NCI-H510A treated with DMSO at 0.1 percent for 48 hours (cell line): ENCODE measurements around the gene RASIP1.
"Not testable (repeated sequence)": the region's sequence is repeated elsewhere in the genome, so short reads cannot be mapped to it uniquely, and the experiment has no call there.

Experiments used
- DNase-seq: peaks from one replicate; lab custom pipeline; 2025; lab: John Stamatoyannopoulos, UW

Gene RASIP1

DNA sequence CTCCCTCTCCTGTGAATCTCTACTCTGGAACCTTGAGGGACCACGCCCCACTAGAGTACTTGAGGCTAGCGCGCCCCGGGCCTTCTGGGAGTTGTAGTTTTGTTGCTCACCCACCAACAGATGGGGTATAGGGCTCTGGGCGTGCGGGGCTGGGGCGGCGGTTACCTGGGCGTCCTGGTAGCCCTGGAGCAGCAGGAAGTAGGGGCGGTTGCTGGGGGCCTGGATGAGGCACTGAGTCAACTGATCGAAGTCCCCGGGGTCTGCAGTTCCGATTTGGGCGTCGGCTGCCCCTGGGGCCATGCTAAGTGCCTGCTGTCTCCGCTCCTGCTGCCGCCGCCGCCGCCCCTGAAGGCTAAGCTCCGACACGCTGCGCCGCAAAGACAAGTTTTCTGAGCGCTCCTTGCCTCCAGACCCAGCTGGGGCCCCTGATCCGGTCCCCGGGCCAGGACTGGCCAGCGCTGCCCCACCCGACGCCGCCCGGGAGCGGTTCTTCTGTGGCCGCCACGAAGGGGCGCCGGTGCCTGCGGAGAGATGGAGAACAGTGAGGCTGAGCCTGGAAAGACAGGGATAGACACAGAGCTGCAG is 5.3 kb downstream of the RASIP1 start:
- no peak for DNase-seq

DNA sequence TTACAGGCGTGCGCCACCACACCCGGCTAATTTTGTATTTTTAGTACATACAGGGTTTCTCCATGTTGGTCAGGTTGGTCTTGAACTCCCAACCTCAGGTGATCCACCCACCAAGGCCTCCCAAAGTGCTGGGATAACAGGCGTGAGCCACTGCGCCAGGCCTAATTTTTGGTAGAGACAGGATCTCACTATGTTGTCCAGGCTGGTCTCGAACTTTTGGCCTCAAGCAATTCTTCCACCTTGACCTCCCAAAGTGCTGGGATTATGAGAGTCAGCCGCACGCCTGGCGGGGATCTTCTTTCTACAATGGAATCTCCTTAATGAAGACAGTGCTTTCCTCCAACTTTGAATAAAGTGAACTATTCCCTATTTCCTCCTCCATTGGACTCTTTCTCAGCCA is 5.8 kb downstream of the RASIP1 start:
- no peak for DNase-seq

DNA sequence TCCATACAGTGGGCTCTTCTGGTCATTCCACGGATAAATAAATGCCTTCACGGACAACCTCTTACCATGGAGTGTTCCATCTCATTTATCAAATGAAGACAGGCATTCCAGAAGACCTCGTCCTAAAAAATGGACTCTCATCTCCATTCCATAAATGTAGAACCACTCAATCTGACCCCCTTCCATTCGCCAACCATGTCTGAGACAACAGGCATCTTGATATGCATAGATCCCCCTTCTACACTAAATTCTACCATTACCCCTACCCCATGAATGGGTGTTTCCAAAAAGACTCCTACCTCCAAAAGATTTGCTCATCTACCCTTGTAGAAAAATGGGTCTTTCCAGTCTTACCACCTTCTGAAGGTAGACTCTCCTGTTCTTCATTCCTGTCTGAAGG is 9.0 kb downstream of the RASIP1 start:
- no peak for DNase-seq

DNA sequence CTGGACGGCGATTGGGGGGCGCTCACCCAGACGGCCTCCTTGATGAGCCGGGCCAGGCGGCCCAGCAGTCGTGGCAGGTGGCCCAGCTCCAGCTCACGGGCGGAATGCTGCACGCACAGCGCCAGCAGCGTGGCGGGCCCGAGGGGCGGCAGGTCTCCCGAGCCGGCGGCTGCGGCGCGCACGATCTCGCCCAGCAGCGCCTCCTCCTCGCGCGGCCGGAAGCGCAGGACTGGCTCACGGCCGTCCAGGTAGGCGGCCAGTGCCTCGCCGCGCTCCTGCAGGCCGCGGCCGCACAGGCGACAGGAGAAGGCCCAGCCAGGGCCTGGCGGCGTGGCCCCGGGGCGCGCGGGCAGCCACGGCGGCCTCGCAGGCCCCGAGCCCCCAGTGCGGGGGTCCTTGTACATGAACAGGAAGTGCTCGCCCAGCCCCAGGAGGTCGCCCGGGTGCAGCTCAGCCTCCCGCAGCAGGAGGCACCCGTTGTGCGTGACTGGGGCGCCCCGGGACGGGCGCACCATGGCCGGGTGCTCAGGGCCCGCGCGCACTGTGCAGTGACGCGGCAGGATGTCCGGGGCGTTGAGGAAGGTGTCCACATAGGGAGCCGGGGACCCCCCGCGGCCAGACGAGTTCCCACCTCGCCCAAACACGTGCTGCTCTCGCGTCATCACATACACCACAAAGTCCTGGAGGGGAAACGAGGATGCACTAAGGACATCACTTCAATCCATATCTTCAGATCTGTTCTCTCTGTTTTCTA is 11.3 kb downstream of the RASIP1 start:
- DNase-seq, result no peak

DNA sequence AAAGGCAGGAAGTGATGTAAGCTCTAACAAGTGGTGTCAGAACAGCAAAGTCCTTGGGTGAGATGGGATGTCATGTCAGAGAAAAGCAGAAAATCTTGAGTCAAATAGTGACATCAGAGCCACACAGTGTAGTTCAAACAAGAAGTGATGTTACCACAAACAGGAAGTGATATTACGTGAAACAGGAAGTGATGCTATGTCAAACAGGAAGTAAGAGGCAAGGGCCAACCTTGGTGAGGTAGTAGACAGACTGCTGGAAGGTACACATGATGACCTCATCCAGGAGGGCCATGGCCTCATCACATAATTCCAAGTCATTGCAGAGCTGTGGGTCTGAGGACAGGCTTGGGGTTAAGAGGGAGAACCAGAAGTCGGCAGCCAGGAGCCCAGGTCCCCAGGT is 13.9 kb downstream of the RASIP1 start:
- DNase-seq, result no peak

DNA sequence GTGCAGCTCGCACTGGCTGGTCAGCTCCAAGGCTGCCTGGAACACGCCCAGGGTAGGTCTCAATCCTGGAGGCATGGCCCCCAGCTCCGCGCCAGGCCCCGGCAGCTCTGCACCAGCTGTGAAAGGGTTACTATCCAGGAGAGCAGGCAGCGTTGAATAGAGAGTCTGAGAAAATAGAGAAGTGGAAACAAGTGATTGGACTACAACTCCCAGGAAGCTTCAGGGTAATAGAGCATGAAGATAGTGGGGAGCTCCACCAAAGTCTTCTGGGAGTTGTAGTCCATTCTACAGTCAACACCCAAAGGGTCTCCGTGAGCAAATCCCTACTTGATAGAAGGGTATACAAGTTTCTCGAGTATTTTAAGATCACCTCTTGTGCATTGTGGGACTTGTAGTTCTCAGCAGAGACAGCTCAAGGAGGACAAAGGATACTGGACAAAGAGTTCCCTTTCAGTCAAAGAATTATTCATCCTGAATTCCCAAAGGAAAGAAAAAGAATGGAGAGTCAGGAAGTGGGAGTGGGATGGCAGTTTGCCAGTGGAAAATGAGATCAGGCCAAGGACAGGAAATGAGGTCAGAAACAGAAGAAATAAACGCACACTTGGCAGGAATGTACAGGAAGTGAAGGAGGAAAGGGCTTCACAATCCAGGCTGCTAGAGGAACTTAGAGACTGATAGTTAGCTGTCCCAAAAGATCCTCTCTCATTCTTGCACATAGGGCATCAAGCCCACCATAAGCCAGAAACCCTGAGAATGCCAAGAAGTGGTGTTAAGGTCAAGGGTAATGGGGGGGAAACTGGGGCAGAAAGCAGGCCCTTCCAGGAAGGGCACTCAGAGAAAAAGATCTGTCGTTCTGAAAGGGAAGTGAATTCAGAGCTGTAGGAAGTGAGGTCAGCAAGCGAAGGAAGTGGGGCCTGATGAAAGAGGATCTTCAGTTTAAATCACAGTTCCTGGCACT is 15.3 kb downstream of the RASIP1 start:
- DNase-seq, result no peak

DNA sequence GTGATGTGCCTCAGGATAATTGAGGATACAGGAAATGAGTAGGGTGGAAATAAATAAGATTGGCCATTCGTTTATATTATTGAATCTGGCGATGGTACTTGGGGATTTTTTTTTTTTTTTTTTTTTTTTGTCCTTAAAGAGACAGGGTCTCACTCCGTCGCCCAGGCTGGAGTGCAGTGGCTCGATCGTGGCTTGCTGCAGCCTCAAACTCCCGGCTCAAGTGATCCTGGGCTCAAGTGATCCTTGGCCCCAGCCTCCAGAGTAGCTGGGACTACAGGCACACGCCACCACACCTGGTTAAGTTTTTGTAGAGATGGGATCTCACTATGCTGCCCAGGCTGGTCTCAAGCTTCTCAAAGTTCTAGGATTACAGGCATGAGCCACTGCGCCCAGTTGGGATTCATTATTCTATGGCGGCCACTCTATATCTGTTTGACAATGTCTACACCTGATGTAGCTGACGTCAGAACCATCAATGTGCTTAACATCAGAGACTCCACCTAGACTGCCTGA is 18.2 kb downstream of the RASIP1 start:
- no peak for DNase-seq

DNA sequence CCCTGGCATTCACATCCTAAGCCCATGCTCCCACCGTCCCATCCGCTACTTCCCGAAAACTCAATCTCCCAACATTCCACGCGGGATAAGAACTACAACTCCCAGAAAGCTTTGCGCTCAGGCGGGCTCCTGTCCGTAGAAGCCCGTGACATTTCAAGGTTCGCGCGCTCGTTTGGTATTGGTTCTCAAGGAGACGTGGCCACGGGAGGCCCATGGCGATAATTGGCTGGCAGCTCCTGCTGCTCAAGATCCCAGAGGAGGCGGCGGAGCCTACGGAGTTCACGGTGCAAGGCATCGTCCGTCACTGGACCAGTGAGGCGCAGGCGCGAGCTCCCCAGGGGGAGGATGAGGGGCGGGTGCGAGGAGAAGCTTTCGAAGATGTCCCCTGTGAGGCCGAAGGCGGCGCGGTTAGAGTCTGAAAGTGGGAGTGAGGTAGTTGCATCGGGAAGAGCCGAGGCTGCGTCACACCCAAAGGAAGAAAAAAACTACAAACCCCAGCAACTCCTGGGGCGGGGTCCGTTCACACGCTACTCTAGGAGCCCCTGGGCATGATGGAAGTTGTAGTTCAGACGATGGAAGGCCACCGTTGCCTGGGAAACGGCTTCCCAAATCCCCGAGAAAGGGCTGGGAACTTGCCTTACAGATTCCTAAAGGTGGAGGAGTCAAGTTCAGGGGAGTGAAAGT is 19.7 kb downstream of the RASIP1 start:
- DNase-seq, result peak; percentile 96

DNA sequence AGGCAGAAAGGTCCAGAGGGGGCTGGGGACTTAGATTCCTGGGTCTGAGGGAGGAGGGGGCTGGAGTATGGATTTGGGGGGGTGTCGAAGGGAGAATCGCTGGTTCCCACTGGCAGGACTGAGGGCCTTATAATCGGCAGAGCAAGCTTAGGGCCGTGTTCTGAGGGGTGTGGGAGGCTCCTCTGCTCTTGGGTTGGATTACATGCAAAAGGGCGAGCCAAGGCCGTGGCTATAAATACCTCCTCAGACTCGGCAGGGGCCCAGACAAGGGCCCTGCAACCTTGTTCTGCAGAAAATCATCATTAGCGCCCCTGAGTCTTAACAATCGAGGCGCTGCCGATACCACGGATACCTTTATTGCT is 20.2 kb downstream of the RASIP1 start:
- DNase-seq, result no peak

DNA sequence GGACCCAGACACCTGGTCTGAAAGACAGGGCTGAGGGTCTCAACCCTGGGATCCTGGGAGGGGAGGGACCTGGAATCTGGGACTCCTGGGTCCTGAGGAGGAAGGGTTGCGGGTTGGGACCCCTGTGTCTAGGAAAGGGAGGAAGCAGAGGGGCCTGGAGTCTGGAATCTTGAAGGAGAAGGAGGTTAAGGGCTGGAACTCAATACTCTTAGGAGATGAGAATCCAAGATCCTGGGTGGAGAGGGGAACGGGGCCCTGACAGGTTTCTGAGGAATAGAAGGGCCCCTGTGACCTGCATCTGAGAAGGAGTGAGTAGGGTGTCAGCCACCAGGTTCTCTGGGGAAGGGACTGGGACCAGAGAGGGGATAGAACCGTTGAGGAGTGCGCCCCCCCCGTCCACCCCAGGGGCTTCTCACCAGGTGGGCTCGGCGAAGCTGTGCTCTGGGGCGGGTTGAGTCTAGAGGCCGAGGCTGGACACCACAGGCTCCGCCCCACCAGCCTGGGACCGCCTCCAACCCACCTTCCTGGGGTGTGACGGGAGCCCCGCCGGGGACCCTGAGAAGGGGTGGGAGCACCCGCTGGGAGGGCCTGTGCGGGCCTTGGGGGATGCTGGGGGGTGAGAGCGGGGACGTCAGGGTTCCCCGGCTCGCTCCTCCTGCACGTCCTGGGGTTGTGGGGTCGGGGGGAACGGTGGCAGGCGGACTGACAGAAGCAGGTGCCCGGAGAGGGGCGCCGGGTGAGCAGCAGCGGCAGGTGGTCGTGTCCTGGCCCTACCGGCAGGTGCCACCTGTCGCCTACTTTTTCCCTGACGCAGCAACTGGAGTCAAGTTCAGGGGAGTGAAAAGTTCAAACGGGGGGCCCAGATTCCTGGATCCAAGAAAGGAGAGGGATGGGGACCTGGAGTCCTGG is 20.9 kb downstream of the RASIP1 start, which contains the start of gene MAMSTR:
TSS of gene MAMSTR (minus strand) at position 463 of the 909 bp plus-strand sequence. CDS start 694 bp downstream, outside the sequence.
- DNase-seq, result no peak

DNA sequence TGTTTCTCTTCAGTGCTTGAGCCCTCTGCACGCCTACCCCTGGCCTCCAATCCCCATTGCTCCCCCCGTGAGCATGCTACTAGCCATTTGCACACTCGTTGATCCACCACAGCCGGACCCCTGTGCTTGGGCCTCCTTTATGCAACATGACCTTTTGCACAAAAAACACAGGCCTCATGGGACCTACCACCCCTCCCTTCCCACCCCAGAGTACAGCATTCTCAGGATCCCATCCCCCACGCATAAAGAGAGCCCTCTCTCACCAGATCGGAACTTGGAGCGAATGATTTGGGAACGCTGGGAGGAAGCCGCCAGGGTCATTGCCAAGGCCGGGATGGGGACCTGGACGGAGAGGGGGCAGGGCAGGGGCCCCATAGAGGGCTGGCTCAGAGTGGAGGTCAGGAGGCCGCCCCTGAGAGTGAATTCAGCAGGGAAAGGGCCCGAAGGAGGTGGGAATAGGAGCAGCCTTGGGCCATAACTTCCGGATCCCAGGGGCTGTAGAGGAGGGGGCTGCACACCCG is 21.6 kb downstream of the RASIP1 start:
- DNase-seq, result no peak

DNA sequence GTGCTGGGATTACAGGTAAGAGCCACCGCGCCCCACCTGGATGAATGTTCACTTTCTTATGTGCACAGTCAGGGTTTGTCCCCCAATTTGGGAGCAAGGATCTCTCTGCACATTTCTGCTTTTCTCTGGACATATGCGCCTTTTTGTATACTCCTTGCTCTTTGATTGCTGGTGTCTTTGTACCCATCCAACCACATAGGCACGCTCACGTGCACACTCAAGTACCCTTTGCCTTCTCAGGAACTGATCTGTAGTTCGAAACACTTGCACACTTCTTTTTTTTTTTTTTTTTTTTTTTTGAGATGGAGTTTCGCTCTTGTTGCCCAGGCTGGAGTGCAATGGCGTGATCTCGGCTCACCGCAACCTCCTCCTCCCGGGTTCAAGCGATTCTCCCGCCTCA is 22.3 kb downstream of the RASIP1 start:
- not testable (repeated sequence) for DNase-seq

DNA sequence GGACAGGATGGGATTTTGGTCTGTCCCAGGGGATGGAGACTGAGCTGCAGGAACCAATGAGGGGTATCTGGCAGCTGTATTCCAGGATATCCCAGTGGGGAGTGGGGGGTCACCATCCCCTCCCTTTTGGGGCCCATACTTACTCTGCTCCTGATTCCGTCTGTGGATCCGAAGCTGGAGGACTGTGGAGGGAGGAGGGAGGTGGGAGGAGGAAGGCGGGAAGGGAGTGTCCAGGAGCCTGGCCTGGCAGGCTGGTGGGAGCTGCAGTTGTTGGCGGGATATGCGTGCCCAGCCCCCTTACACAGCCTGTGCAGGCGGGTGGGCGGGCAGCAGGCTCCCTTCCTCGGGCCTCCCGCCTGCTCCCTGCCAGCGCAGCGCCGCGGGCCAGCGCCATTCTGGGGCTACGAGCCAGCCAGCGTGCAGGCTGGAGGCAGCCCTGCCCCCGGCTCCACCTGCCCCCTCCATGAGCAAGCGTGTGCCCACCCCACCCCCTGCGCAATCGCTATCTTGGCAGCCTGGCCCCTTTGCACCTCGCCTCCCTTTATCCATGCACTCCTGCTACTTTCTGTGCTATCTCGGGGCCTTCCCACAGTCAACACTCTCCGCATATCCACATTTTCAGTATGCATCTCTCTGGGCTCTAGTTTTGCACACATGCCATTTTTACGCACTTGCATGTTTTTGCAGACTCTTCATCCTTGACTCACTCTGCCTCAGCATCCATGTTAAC is 23.7 kb downstream of the RASIP1 start:
- DNase-seq, result no peak

DNA sequence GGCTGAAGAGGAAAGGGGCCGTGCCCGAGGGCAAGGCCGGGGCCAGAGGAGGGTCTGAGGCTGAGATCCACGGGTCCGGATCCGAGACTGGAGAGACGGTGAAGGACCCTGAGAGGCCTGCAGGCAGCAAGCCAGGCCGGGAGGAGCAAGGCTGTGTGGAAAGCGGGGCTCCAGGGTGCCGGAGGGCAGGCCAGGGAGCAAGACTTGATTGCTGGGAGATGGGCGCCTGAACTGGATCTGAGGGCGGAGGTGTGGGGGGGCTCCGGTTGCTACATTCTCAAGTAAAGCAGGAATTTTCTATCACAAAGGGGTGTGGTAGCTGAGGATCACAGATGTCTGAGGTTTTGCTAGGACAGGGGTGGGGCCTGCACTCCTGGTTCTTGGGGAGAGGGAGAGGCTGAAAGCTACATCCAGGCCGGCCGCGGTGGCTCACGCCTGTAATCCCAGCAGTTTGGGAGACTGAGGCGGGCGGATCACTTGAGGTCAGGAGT is 24.7 kb downstream of the RASIP1 start:
- no peak for DNase-seq

DNA sequence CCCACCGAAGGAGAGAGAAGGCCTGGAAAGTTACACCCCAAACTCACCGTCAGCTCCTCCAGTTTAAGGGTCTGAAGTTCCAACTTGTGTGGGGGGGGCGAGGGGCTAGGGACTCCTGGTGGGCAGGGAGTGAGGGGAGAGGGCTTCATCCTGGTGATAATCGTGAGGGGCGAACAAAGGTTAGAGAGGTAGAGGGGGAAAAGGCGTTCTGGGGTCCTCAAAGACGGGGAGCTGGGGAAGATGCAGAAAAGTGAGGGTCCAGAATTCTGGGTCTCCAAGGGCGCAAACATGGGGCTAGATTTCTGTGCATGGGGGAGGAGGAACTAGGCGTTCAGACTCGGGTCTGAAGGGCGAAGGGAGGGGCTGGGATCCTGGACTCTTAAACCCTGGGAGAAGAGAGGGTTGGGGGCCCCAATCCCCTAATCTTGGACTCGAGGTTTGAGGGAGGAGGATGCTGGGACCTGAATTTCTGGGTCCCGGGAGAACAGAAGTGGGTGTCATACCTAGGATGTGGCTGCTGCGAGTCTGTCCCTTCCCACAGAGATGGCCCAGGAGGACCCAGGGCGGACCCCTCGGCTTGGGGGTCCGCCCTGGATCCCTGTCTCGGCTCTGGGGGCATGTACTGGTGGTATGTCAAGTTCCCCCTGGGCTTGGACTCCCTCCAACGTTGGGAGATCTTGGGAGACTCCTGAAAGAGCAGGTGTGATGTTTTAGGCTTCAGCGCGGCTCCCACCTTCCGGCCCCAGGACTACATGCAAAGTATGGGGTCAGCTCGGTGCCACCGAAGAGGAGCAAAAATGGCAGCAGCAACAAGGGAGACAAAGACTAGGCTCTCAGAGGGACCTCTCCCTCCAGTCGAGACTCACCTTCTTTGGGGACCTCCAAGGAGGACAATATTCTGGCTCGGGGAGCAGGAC is 25.4 kb downstream of the RASIP1 start:
- DNase-seq, result no peak

DNA sequence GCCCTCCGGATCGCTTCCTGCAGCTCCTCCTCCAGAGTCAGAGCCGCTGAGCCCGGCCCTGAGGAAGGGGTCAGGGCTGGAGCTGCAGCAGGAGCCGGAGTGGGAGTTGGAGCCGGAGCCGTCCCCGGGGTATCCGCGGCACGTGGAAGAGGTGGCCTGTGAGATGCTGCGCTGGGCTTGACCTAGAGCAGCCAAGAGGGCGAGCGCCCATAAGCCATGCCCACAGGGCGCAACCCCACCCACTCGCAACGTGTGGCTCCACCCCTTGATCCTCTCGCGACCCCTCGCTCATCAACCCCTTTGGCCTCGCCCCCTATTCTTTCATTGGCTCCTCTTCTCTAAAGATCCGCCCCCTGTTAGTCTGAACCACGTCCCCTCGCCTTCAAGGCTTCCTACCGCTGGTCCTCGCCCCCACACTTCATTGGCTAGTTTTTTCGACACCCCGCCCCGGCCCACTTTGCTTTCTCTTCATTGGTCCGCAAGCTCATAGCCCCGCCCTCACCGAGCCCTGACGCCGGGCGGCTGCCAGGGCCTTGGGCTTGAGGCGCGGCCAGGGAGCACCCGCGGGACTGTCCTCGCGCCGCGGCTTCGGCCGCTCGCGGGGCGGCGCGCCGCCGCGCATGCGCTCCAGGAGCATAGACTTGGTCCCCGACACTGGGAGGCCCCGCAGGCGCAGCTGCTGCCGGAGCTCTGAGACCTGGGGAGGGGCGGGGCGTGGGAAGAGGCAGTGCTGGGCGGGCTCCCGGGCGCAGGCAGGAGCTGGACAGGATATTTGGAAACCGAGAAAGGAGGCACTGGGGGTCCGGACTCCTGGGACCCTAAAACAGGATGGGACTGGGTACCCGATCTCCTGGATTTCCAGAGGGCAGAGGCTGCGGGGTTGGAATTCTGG is 26.3 kb downstream of the RASIP1 start:
- DNase-seq, result peak; percentile 99

DNA sequence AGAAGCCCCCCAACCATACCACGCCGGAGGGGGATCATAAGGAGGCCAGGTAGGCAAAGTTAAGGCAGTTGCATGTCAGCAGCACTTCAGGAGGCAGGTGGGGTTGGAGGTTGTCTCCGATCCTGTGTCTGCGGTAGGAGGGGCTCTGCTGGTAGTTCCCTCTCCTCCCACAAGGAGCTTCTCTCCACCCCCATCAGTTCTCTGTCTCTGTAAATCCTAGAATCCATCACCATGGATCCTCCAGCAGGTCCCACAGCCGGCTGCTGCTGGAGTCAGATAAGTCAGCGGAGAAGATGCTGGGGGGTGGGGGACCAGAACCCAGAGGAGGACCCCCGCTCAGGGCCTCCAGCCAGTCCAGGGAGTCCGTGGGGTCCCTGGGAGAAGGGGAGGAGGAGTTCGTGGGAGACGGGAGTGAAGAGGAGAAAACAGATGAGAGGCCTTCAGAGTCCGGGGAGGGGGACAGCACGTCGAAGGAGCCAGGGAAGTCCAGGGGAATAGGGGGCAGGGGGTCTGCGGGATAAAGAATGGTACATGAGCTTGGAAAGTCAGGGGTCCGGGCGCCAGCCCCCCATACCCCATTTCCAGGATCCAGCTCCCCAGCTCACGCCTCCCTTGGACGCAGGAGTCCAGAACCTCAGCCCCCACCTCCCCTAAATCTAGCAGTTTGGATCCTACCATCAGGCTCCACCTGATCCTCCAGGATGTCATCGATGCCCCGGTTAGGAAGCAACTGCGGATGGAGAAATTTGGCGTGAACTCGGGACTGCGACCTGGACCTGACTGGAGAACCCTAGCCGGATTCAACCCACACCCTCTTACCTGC is 27.2 kb downstream of the RASIP1 start:
- DNase-seq, result peak; percentile 50
